SJCRH30 (cell line): ENCODE data around the gene KRT71. TPM values are rescaled to one million over a fixed set of nuclear protein-coding genes. Genes with fewer than 3 reads are reported as not detected.

Source experiments
- DNase-seq, 2 experiments: peaks; one replicate each; pipeline ENCODE4 v3.0.0-alpha.2; 2015 to 2020
- H3K27ac ChIP-seq: fragments of 250-450 bp; sonication (Bioruptor Pico); 2 replicates; pipeline ENCODE4 v1.5.1; 2020; ENCODE audit warnings: mild to moderate bottlenecking, moderate library complexity
- H3K27me3 ChIP-seq: fragments of 250-450 bp; sonication (Bioruptor Pico); 2 replicates; pipeline ENCODE4 v1.5.1; 2020; ENCODE audit warnings: mild to moderate bottlenecking, moderate library complexity
- H3K36me3 ChIP-seq: fragments of 250-450 bp; sonication (Bioruptor Pico); 2 replicates; pipeline ENCODE4 v1.5.1; 2020; ENCODE audit warnings: mild to moderate bottlenecking, moderate library complexity
- H3K4me1 ChIP-seq: fragments of 250-450 bp; sonication (Bioruptor Pico); 2 replicates; pipeline ENCODE4 v1.5.1; 2020; ENCODE audit warnings: mild to moderate bottlenecking, moderate library complexity
- H3K4me3 ChIP-seq: fragments of 250-450 bp; sonication (Bioruptor Pico); 2 replicates; pipeline ENCODE4 v1.5.1; 2020; ENCODE audit warnings: mild to moderate bottlenecking, moderate library complexity
- H3K9me3 ChIP-seq: fragments of 250-450 bp; sonication (Bioruptor Pico); replicated peaks from 2 replicates; pipeline ENCODE4 v1.5.1; 2020; ENCODE audit warnings: mild to moderate bottlenecking, moderate library complexity
- total RNA-seq: library from RNA; depleted of rRNA; stranded (reverse); fragments of >200 nt; shearing (Covaris generic); gene quantifications from 2 replicates; pipeline ENCODE4 v1.2.3, GENCODE V29; 2014

The KRT71 gene
- total RNA-seq, 1 experiment from 2014 or later: not detected

- peaks cover 11% of the 10 kb centered on the region; the same call in 1 of the 2 replicates for H3K27me3 ChIP-seq
- H3K36me3 ChIP-seq: no peaks in the 10 kb centered on the region
- no peaks in the 10 kb centered on the region for H3K4me1 ChIP-seq
- no peak for DNase-seq
- H3K4me3 ChIP-seq: no peak overlapping the region
- no peak overlapping the region for H3K27ac ChIP-seq
- no peaks in the 10 kb centered on the region for H3K9me3 ChIP-seq
Measured at GRCh38 chr12:52582486-52582885, 29.5 kb upstream of the KRT71 start.

- Histone ChIP-seq H3K27ac (no peak overlapping the region), H3K27me3 (peaks cover 7% of the 10 kb centered on the region; the same call in 1 of the 2 replicates), H3K4me1 (no peaks in the 10 kb centered on the region), H3K4me3 (no peak overlapping the region), H3K9me3 (no peaks in the 10 kb centered on the region), H3K36me3 (no peaks in the 10 kb centered on the region)
- no peak for DNase-seq
Measured at GRCh38 chr12:52581481-52581880, 28.5 kb upstream of the KRT71 start.

GRCh38 chr12:52581066-52581465 is 28.1 kb upstream of the KRT71 start:
- DNase-seq: no peak
- peaks cover 6% of the 10 kb centered on the region; the same call in 1 of the 2 replicates for H3K27me3 ChIP-seq
- no peak overlapping the region for H3K4me3 ChIP-seq
- H3K36me3 ChIP-seq: no peaks in the 10 kb centered on the region
- no peaks in the 10 kb centered on the region for H3K9me3 ChIP-seq
- H3K27ac ChIP-seq: no peak overlapping the region
- no peaks in the 10 kb centered on the region for H3K4me1 ChIP-seq

GRCh38 chr12:52580496-52580895 is 27.6 kb upstream of the KRT71 start:
- no peaks in the 10 kb centered on the region for H3K36me3 ChIP-seq
- no peak for DNase-seq
- H3K27ac ChIP-seq: no peak overlapping the region
- no peaks in the 10 kb centered on the region for H3K4me1 ChIP-seq
- peaks cover 6% of the 10 kb centered on the region; the same call in 1 of the 2 replicates for H3K27me3 ChIP-seq
- H3K9me3 ChIP-seq: no peaks in the 10 kb centered on the region
- H3K4me3 ChIP-seq: no peak overlapping the region

- Histone ChIP-seq H3K4me1 (no peaks in the 10 kb centered on the region), H3K4me3 (no peak overlapping the region), H3K27me3 (peaks cover 6% of the 10 kb centered on the region; the same call in 1 of the 2 replicates), H3K36me3 (no peaks in the 10 kb centered on the region), H3K9me3 (no peaks in the 10 kb centered on the region), H3K27ac (no peak overlapping the region)
- no peak for DNase-seq
Measured at GRCh38 chr12:52579468-52580465, 26.8 kb upstream of the KRT71 start.

- no peak for DNase-seq
- H3K36me3 ChIP-seq: no peaks in the 10 kb centered on the region
- H3K27me3 ChIP-seq: peaks cover 6% of the 10 kb centered on the region; the same call in 1 of the 2 replicates
- H3K27ac ChIP-seq: no peak overlapping the region
- H3K4me3 ChIP-seq: no peak overlapping the region
- H3K9me3 ChIP-seq: no peaks in the 10 kb centered on the region
- H3K4me1 ChIP-seq: no peaks in the 10 kb centered on the region
Measured at GRCh38 chr12:52578469-52578868, 25.5 kb upstream of the KRT71 start.

- no peaks in the 10 kb centered on the region for H3K4me1 ChIP-seq
- no peaks in the 10 kb centered on the region for H3K9me3 ChIP-seq
- no peak for DNase-seq
Measured at GRCh38 chr12:52577316-52577715, 24.4 kb upstream of the KRT71 start.

GRCh38 chr12:52575948-52576347 is 23.0 kb upstream of the KRT71 start:
- H3K27me3 ChIP-seq: no peaks in the 10 kb centered on the region; the same call in 1 of the 2 replicates
- no peak overlapping the region for H3K4me3 ChIP-seq
- H3K36me3 ChIP-seq: no peaks in the 10 kb centered on the region
- no peaks in the 10 kb centered on the region for H3K9me3 ChIP-seq
- no peak for DNase-seq
- no peaks in the 10 kb centered on the region for H3K4me1 ChIP-seq
- H3K27ac ChIP-seq: no peak overlapping the region

More at GRCh38 chr12:52577316-52577715, 24.4 kb upstream of the KRT71 start:
- Histone ChIP-seq H3K27me3 (no peaks in the 10 kb centered on the region; the same call in 1 of the 2 replicates), H3K4me3 (no peak overlapping the region), H3K36me3 (no peaks in the 10 kb centered on the region), H3K27ac (no peak overlapping the region)

GRCh38 chr12:52575256-52575655 is 22.3 kb upstream of the KRT71 start:
- no peak overlapping the region for H3K27ac ChIP-seq
- no peaks in the 10 kb centered on the region for H3K4me1 ChIP-seq
- DNase-seq: no peak
- H3K4me3 ChIP-seq: no peak overlapping the region
- H3K9me3 ChIP-seq: no peaks in the 10 kb centered on the region
- no peaks in the 10 kb centered on the region; the same call in 1 of the 2 replicates for H3K27me3 ChIP-seq
- H3K36me3 ChIP-seq: no peaks in the 10 kb centered on the region

GRCh38 chr12:52573743-52574142 is 20.8 kb upstream of the KRT71 start, which contains the start of gene KRT74:
TSS of gene KRT74 (minus strand) at chr12:52573843. CDS start at chr12:52573777, 66 bp downstream.
- Histone ChIP-seq H3K36me3 (no peaks in the 10 kb centered on the region), H3K9me3 (no peaks in the 10 kb centered on the region), H3K4me1 (no peaks in the 10 kb centered on the region), H3K27ac (no peak within 1 kb of the TSS), H3K4me3 (no peak within 1 kb of the TSS), H3K27me3 (peaks cover 2% of the 10 kb centered on the region; the same call in 1 of the 2 replicates)
- DNase-seq: no peak

GRCh38 chr12:52573306-52573705 is 20.4 kb upstream of the KRT71 start:
- Histone ChIP-seq H3K27ac (no peak overlapping the region), H3K36me3 (no peaks in the 10 kb centered on the region), H3K27me3 (peaks cover 2% of the 10 kb centered on the region; the same call in 1 of the 2 replicates), H3K4me3 (no peak overlapping the region), H3K4me1 (no peaks in the 10 kb centered on the region), H3K9me3 (no peaks in the 10 kb centered on the region)
- DNase-seq: no peak

GRCh38 chr12:52570511-52570910 is 17.6 kb upstream of the KRT71 start:
- Histone ChIP-seq H3K4me1 (no peaks in the 10 kb centered on the region), H3K9me3 (no peaks in the 10 kb centered on the region), H3K36me3 (no peaks in the 10 kb centered on the region), H3K4me3 (no peak overlapping the region), H3K27ac (no peak overlapping the region), H3K27me3 (peaks cover 8% of the 10 kb centered on the region; the same call in 1 of the 2 replicates)
- no peak for DNase-seq

GRCh38 chr12:52568111-52568510 is 15.2 kb upstream of the KRT71 start:
- Histone ChIP-seq H3K4me1 (no peaks in the 10 kb centered on the region), H3K27ac (no peak overlapping the region), H3K36me3 (no peaks in the 10 kb centered on the region), H3K27me3 (peaks cover 8% of the 10 kb centered on the region; the same call in 1 of the 2 replicates), H3K4me3 (no peak overlapping the region), H3K9me3 (no peaks in the 10 kb centered on the region)
- no peak for DNase-seq

GRCh38 chr12:52566847-52567291 is 13.9 kb upstream of the KRT71 start:
- Histone ChIP-seq H3K36me3 (no peaks in the 10 kb centered on the region), H3K9me3 (no peaks in the 10 kb centered on the region), H3K27ac (no peak overlapping the region), H3K4me3 (no peak overlapping the region), H3K4me1 (no peaks in the 10 kb centered on the region), H3K27me3 (peaks cover 8% of the 10 kb centered on the region; the same call in 1 of the 2 replicates)
- DNase-seq: no peak

GRCh38 chr12:52564582-52564981 is 11.6 kb upstream of the KRT71 start:
- no peak for DNase-seq
- H3K27ac ChIP-seq: no peak overlapping the region
- no peaks in the 10 kb centered on the region for H3K4me1 ChIP-seq
- peaks cover 8% of the 10 kb centered on the region; the same call in 1 of the 2 replicates for H3K27me3 ChIP-seq
- no peaks in the 10 kb centered on the region for H3K36me3 ChIP-seq
- no peak overlapping the region for H3K4me3 ChIP-seq
- no peaks in the 10 kb centered on the region for H3K9me3 ChIP-seq
